Measurements from ENCODE around the gene PCDH15. TPM values are rescaled to one million over a fixed set of nuclear protein-coding genes. Genes with fewer than 3 reads are reported as not detected.

The PCDH15 gene
- total RNA-seq, 4 donors from 2014 or later, result 0.70 to 2.3 TPM; not detected in 2

GRCh38 chr10:53894145-53894544 lies 906.9 kb downstream of the PCDH15 start:
- H3K9me3 ChIP-seq, result no peaks in the 10 kb centered on the region
- H3K4me1 ChIP-seq, result no peaks in the 10 kb centered on the region
- no peak for DNase-seq
- H3K27ac ChIP-seq, result no peak overlapping the region
- intact Hi-C loops (cut with DNase I; ENCODE audit: low total_unique reads), result no loop called here
- TF ChIP-seq POLR2A (IDR thresholded peaks at IDR 0.05), result no peak
- no peak for TF ChIP-seq CTCF (IDR thresholded peaks at IDR 0.05)
- no peaks in the 10 kb centered on the region for H3K27me3 ChIP-seq
- no peak overlapping the region for H3K4me3 ChIP-seq
- H3K36me3 ChIP-seq, result no peaks in the 10 kb centered on the region

- H3K27ac ChIP-seq, result no peak overlapping the region
- no peak for TF ChIP-seq CTCF (IDR thresholded peaks at IDR 0.05)
- TF ChIP-seq POLR2A (IDR thresholded peaks at IDR 0.05), result no peak
- intact Hi-C loops (cut with DNase I; ENCODE audit: low total_unique reads), result no loop called here
- no peak overlapping the region for H3K4me3 ChIP-seq
- H3K36me3 ChIP-seq, result no peaks in the 10 kb centered on the region
- H3K4me1 ChIP-seq, result no peaks in the 10 kb centered on the region
- no peak for DNase-seq
- no peaks in the 10 kb centered on the region for H3K27me3 ChIP-seq
- H3K9me3 ChIP-seq, result no peaks in the 10 kb centered on the region
These were observed 908.0 kb downstream of the PCDH15 start for GRCh38 chr10:53893061-53893460.

GRCh38 chr10:53886325-53887300 lies 914.4 kb downstream of the PCDH15 start:
- DNase-seq, result no peak
- no peak for TF ChIP-seq CTCF (IDR thresholded peaks at IDR 0.05)
- TF ChIP-seq POLR2A (IDR thresholded peaks at IDR 0.05), result no peak
- H3K9me3 ChIP-seq, result no peaks in the 10 kb centered on the region
- intact Hi-C loops (cut with DNase I; ENCODE audit: low total_unique reads), result no loop called here
- no peaks in the 10 kb centered on the region for H3K36me3 ChIP-seq
- no peak overlapping the region for H3K27ac ChIP-seq
- H3K27me3 ChIP-seq, result no peaks in the 10 kb centered on the region
- H3K4me1 ChIP-seq, result no peaks in the 10 kb centered on the region
- no peak overlapping the region for H3K4me3 ChIP-seq

- DNase-seq, result no peak
These were observed 936.2 kb downstream of the PCDH15 start for GRCh38 chr10:53864846-53865245.

More at GRCh38 chr10:53864846-53865245, 936.2 kb downstream of the PCDH15 start:
- Histone ChIP-seq H3K9me3 (no peaks in the 10 kb centered on the region), H3K36me3 (no peaks in the 10 kb centered on the region), H3K27ac (no peak overlapping the region), H3K27me3 (no peaks in the 10 kb centered on the region), H3K4me3 (no peak overlapping the region), H3K4me1 (no peaks in the 10 kb centered on the region)
- intact Hi-C loops (cut with DNase I; ENCODE audit: low total_unique reads), result no loop called here
- no peak for TF ChIP-seq CTCF (IDR thresholded peaks at IDR 0.05)
- TF ChIP-seq POLR2A (IDR thresholded peaks at IDR 0.05), result no peak
